Epithelial cell of proximal tubule (primary cell): ENCODE measurements around the gene ARRDC1. TPM values are rescaled to one million over a fixed set of nuclear protein-coding genes. Genes with fewer than 3 reads are reported as not detected.

Source experiments
- DNase-seq: peaks from one replicate; pipeline ENCODE4 v3.0.0-alpha.2; 2011; ENCODE audit warnings: low read depth
- H3K4me3 ChIP-seq: 2 replicates; pipeline ENCODE4 v1.5.1; 2011; ENCODE audit warnings: low read depth, mild to moderate bottlenecking, low read length
- total RNA-seq: library from RNA; depleted of rRNA; stranded (reverse); fragments of >200 nt; gene quantifications from 2 replicates; pipeline ENCODE4 v1.2.3, GENCODE V29; 2015
- TF ChIP-seq, protein P1 (sequence below): conservative IDR thresholded peaks from 2 replicates; pipeline ENCODE4 v1.5.1; 2012; ENCODE audit warnings: low read depth, mild to moderate bottlenecking, low read length

Gene ARRDC1
- total RNA-seq, 1 donor from 2014 or later = 47.6 TPM

DNA sequence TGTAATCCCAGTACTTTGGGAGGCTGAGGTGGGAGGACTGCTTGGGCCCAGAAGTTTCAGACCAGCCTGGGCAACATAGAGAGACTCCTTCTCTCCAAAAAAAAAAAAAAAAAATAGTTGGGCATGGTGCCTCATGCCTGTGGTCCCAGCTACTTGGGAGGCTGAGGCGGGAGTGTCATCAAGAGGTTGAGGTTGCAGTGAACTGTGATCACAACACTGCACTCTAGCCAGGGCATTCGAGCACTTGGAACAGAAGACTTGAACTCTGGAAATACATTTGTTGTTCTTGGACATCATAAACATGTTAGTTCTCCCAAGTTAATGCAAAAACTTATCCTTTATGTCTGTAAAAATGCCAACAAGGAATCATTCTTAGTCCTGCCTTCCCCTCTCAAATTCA lies 42.9 kb downstream of the ARRDC1 start:
- no peak overlapping the region for H3K4me3 ChIP-seq
- TF ChIP-seq, protein P1, sequence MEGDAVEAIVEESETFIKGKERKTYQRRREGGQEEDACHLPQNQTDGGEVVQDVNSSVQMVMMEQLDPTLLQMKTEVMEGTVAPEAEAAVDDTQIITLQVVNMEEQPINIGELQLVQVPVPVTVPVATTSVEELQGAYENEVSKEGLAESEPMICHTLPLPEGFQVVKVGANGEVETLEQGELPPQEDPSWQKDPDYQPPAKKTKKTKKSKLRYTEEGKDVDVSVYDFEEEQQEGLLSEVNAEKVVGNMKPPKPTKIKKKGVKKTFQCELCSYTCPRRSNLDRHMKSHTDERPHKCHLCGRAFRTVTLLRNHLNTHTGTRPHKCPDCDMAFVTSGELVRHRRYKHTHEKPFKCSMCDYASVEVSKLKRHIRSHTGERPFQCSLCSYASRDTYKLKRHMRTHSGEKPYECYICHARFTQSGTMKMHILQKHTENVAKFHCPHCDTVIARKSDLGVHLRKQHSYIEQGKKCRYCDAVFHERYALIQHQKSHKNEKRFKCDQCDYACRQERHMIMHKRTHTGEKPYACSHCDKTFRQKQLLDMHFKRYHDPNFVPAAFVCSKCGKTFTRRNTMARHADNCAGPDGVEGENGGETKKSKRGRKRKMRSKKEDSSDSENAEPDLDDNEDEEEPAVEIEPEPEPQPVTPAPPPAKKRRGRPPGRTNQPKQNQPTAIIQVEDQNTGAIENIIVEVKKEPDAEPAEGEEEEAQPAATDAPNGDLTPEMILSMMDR = no peak
- DNase-seq = no peak

DNA sequence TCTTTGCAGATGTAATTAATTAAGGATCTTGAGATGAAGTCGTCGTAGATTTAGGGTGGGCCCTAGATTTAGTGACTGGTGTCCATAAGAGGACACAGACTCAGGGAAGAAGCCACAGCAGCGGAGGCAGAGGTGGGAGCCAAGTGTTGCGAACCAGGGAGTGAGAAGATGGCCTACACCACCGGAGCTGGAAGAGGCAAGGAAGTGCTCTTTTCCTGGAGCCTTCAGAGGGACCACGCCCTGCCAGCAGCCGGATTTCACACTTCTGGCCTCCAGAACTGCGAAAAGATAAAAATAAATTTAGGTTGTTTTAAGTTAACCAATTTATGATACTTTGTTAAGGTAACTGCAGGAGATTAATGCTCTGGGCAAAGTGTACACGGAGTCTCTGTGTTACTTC lies 44.1 kb downstream of the ARRDC1 start:
- H3K4me3 ChIP-seq = no peak overlapping the region
- TF ChIP-seq, protein P1 = no peak
- no peak for DNase-seq

DNA sequence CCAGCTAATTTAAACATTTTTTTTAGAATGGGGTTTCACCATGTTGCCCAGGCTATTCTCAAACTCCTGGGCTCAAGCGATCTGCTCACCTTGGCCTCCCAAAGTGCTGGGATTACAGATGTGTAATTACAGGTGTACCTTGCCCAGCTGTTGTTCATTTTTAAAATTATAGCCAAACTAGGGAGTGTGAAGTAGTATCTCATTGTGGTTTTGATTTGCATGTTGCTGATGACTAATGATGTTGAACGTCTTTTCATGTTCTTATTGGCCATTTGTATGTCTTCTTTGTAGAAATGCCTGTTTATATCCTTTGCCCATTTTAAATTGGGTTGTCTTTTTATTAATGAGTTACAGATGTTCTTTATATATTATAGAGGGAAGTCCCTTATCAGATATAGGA lies 44.8 kb downstream of the ARRDC1 start:
- no peak overlapping the region for H3K4me3 ChIP-seq

DNA sequence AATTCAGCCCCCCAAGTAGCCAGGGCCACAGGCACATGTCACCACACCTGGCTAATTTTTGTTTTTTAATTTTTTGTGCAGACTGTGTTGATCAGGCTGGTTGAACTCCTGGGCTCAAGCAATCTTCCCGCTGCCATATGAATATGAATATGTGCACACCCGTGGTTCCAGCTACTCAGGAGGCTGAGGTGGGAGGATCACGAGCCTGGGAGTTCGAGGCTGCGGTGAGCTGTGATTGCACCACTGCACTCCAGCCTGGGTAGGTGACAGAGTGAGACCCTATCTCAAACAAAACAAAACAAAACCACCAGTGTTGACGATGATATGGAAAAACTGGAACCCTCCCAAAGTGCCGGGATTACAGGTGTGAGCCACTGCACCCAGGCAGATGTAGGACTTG lies 45.3 kb downstream of the ARRDC1 start:
- no peak for DNase-seq
- TF ChIP-seq, protein P1 = no peak
- H3K4me3 ChIP-seq = no peak overlapping the region

More for the DNA sequence above, 44.8 kb downstream of the ARRDC1 start:
- DNase-seq = no peak
- TF ChIP-seq, protein P1 = no peak

DNA sequence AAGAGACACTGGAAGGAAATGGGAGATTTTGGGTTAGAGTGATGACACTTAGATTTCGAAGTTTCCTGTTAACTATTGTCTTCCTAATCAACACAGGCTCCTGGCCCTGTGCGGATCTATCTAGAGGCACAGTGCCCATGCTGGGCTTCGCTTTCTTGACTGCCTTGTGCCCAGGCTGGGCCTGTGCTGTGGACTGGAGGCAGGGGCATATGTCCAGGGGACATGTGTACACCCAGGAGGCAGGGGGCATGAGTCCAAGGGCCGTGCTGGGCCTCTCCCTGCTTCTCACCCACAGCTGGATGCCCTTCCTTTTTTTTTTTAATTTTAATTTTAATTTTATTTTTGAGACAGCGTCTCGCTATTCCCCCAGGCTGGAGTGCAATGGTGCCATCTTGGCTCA lies 50.9 kb downstream of the ARRDC1 start:
- H3K4me3 ChIP-seq = no peak overlapping the region
- TF ChIP-seq, protein P1 = no peak
- DNase-seq = no peak

DNA sequence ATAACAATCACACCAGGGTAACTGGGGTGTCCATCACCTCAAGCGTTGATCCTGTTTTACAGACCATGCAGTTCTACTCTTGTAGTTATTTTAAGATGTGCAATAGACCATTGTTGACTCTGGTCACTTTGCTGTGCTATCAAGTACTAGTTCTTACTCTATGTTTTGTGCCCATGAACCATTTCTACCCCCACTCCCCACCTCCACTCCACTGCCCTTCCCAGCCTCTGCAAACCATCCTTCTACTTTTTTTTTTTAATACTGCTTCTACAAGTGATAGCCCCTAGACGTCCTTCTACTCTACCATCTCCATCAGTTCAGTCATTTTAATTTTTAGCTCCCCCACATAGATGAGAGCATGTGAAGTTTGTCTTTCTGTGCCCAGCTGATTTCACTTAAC lies 52.1 kb downstream of the ARRDC1 start:
- TF ChIP-seq, protein P1 = no peak
- no peak overlapping the region for H3K4me3 ChIP-seq
- no peak for DNase-seq

DNA sequence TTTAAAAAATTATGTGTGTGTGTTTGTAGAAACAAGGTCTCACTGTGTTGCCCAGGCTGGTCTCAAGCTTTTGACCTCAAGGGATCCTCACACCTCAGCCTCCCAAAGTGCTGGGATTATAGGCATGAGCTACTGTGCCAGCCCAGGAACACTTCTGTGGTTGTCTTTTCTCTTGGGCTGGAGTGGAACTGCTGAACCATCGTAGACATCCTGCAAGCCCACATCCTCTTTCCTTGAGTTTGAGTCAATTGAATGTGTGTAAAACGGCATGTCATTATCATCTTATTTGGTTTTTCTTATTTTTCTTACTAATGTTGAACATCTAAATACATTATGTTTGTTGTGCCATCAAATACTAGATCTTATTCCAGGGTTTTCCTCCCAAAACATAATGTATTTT lies 53.3 kb downstream of the ARRDC1 start:
- TF ChIP-seq, protein P1 = no peak
- H3K4me3 ChIP-seq = no peak overlapping the region

More for the DNA sequence above, 53.3 kb downstream of the ARRDC1 start:
- no peak for DNase-seq
